Endothelial cell of umbilical vein (primary cell): ENCODE measurements around the gene SETX. TPM values are rescaled to one million over a fixed set of nuclear protein-coding genes. Genes with fewer than 3 reads are reported as not detected.

Experiments
- BruUV-seq: library from RNA; stranded (reverse); fragments of 400-500 nt; replicated peaks from 2 replicates; lab custom pipeline; 2021; lab: Mats Ljungman, UMichigan
- CTCF ChIA-PET: fragments of 300-600, 350-600 bp; sonication (Branson Sonifier 250); formaldehyde crosslinking; loops from one replicate; lab custom pipeline; 2021; ENCODE audit warnings: antibody characterized with exemption, inconsistent platforms; lab: Charles Lee
- POLR2A ChIA-PET: fragments of 300-600, 350-600 bp; sonication (Branson Sonifier 250); formaldehyde crosslinking; loops from one replicate; lab custom pipeline; 2021; ENCODE audit warnings: antibody characterized with exemption, inconsistent platforms; lab: Charles Lee
- DNase-seq: peaks from one replicate; pipeline ENCODE4 v3.0.0-alpha.2; 2011; ENCODE audit warnings: low read depth, low spot score
- FAIRE-seq: peaks from 2 replicates; lab custom pipeline; 2011; peaks lifted over from hg19 to GRCh38; lab: Jason Lieb, UNC
- H2AFZ ChIP-seq: 2 replicates; pipeline ENCODE4 v1.6.0; 2012; ENCODE audit warnings: low read depth, low read length, control low read depth, inconsistent platforms
- H3K27ac ChIP-seq: 2 replicates; pipeline ENCODE4 v1.5.1; 2011; ENCODE audit warnings: low read depth, mild to moderate bottlenecking, control low read depth, low read length, moderate library complexity; ENCODE audit not compliant: insufficient read depth
- H3K27me3 ChIP-seq, 2 experiments: 2 replicates each; pipeline versions ENCODE4 v1.6.0 to v1.6.1; 2011; ENCODE audit warnings: low read length in 2 of 2, mixed read lengths in 1 of 2; ENCODE audit not compliant: control insufficient read depth in 2 of 2, insufficient read depth in 2 of 2
- H3K36me3 ChIP-seq, 2 experiments: 2 replicates in 1 of 2; 3 replicates in 1 of 2; pipeline ENCODE4 v1.5.1; 2011; ENCODE audit warnings: low read length in 2 of 2, mild to moderate bottlenecking in 1 of 2, moderate library complexity in 1 of 2; ENCODE audit not compliant: control insufficient read depth in 2 of 2, insufficient read depth in 2 of 2; ENCODE audit errors: extremely low read depth in 1 of 2
- H3K4me1 ChIP-seq: 3 replicates; pipeline ENCODE4 v1.5.1; 2011; ENCODE audit warnings: mild to moderate bottlenecking, low read length; ENCODE audit not compliant: control insufficient read depth, insufficient read depth; ENCODE audit errors: extremely low read depth
- H3K4me2 ChIP-seq: 2 replicates; pipeline ENCODE4 v1.6.1; 2011; ENCODE audit warnings: low read length, control low read depth, mixed read lengths; ENCODE audit not compliant: insufficient read depth
- H3K4me3 ChIP-seq, 3 experiments: fragments of 200-600 bp in 1 of 3; sonication (generic), shearing (Covaris generic) in 1 of 3; replicated peaks in 1 of 3; 2 replicates each; pipeline ENCODE4 v1.5.1; 2011 to 2016; ENCODE audit warnings: control low read depth in 3 of 3, low read length in 3 of 3, mild to moderate bottlenecking in 2 of 3, inconsistent platforms in 1 of 3, low read depth in 1 of 3, moderate library complexity in 1 of 3; ENCODE audit not compliant: insufficient read depth in 1 of 3
- H3K79me2 ChIP-seq: 2 replicates; pipeline ENCODE4 v1.6.0; 2012; ENCODE audit warnings: low read length, inconsistent platforms; ENCODE audit not compliant: control insufficient read depth, insufficient read depth
- H3K9ac ChIP-seq: replicated peaks from 2 replicates; pipeline ENCODE3; 2011; ENCODE audit warnings: low read length, control low read depth; ENCODE audit not compliant: insufficient read depth; ENCODE audit errors: extremely low read depth
- H3K9me1 ChIP-seq: replicated peaks from 3 replicates; pipeline ENCODE4 v1.6.0; 2011; ENCODE audit warnings: mild to moderate bottlenecking, low read length; ENCODE audit not compliant: control insufficient read depth, insufficient read depth; ENCODE audit errors: extremely low read depth
- H3K9me3 ChIP-seq: replicated peaks from 2 replicates; pipeline ENCODE4 v1.5.1; 2012; ENCODE audit warnings: low read length, inconsistent platforms; ENCODE audit not compliant: control insufficient read depth, insufficient read depth
- H4K20me1 ChIP-seq: replicated peaks from 2 replicates; pipeline ENCODE3; 2011; ENCODE audit warnings: mild to moderate bottlenecking, low read length; ENCODE audit not compliant: control insufficient read depth, insufficient read depth; ENCODE audit errors: extremely low read depth
- EZH2 ChIP-seq: IDR thresholded peaks from 2 replicates; pipeline ENCODE4 v1.6.1; 2012; ENCODE audit warnings: borderline replicate concordance, low read depth, mild to moderate bottlenecking, moderate library complexity, low read length, inconsistent platforms; ENCODE audit not compliant: severe bottlenecking
- FOS ChIP-seq: IDR thresholded peaks from 2 replicates; pipeline ENCODE4 v1.6.1; 2011; ENCODE audit warnings: mild to moderate bottlenecking, low read length, moderate library complexity, borderline replicate concordance; ENCODE audit not compliant: insufficient read depth
- GATA2 ChIP-seq: IDR thresholded peaks from 2 replicates; pipeline ENCODE4 v1.7.0; 2011; ENCODE audit warnings: low read depth, mild to moderate bottlenecking, moderate library complexity, mixed read lengths, low read length; ENCODE audit not compliant: insufficient read length, insufficient read depth
- JUN ChIP-seq: IDR thresholded peaks from 2 replicates; pipeline ENCODE4 v1.6.1; 2011; ENCODE audit warnings: borderline replicate concordance, low read depth; ENCODE audit not compliant: insufficient read length, insufficient read depth
- MYC ChIP-seq: IDR thresholded peaks from one replicate; pipeline ENCODE4 v1.6.1; 2011; ENCODE audit warnings: mild to moderate bottlenecking, low read depth, low read length
- POLR2A ChIP-seq: IDR thresholded peaks from 2 replicates; pipeline ENCODE4 v1.6.1; 2012; ENCODE audit warnings: low read depth, mild to moderate bottlenecking, control low read depth, low read length
- POLR2AphosphoS5 ChIP-seq: IDR thresholded peaks from 2 replicates; pipeline ENCODE4 v1.6.1; 2012; ENCODE audit warnings: low read depth, mild to moderate bottlenecking, control low read depth, low read length, moderate library complexity; ENCODE audit not compliant: insufficient read depth
- dilution Hi-C: fragments of 300-500 bp; cut with MboI; formaldehyde crosslinking; loops from one replicate; pipeline ENCODE4 v1.15.0; 2019; ENCODE audit warnings: low sequenced_read_pairs; ENCODE audit not compliant: extremely low pct_ligation_motif_present
- intact Hi-C: fragments of 100-400 bp; cut with micrococcal nuclease; formaldehyde crosslinking; loops from one replicate; pipeline ENCODE4 v1.10.0; 2022
- polyA plus RNA-seq, 4 experiments: library from polyadenylated mRNA; depleted of rRNA in 3 of 4; stranded (reverse) in 3 of 4; unstranded in 1 of 4; fragments of >200 nt; gene quantifications; 2 replicates each; pipeline versions ENCODE4 v1.2.1 to v1.2.3, GENCODE V29; 2011 to 2012; ENCODE audit warnings: missing spikeins in 1 of 4
- total RNA-seq: library from RNA; stranded (reverse); gene quantifications from 2 replicates; pipeline ENCODE4 v1.2.3, GENCODE V29; 2021
- TF ChIP-seq, protein P1 (sequence below): IDR thresholded peaks from 2 replicates; pipeline ENCODE4 v1.6.1; 2011; ENCODE audit not compliant: insufficient read depth, insufficient read length
- TF ChIP-seq, protein P2 (sequence below), 2 donors: IDR thresholded peaks; 1 replicate in 1 of 2; 2 replicates in 1 of 2; pipeline ENCODE4 v1.5.1; 2011; ENCODE audit warnings: low read length in 2 of 2, mild to moderate bottlenecking in 2 of 2, moderate library complexity in 2 of 2, control low read depth in 1 of 2, inconsistent platforms in 1 of 2, low read depth in 1 of 2; ENCODE audit not compliant: insufficient read depth in 1 of 2; ENCODE audit errors: extremely low read depth in 1 of 2

SETX gene
- total and polyA plus RNA-seq, 2 donors (not counting 3 experiments of a cell fraction or from before 2014, with no cell fraction given): 20.9 to 47.7 TPM

DNA sequence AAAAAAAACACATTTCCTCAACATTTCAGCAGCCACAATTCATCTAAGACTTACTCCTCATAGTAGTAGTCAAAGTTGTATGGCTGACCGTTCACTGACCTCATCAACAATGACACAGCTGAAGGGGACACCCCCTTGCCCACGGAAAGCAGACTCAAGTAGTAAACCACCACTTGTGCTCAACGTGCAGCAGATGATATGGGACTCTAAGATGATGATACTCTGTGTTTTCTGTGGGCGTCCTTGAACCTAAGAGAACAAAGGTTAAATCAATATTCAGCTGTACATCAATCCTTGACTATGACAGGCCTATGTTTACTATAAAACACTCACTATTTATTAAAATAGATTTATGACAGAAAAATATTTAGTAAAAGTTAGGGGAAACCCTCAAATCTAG is 71.6 kb downstream of the SETX start:
- no peaks in the 10 kb centered on the region for H3K27me3 ChIP-seq
- CTCF ChIA-PET: interaction anchor here (1.0 to 1.5 kb wide), 2 partner anchors 9 to 26 kb away, joined by 3 to 4 read pairs; no protein-coding TSS in a partner anchor
- POLR2A ChIA-PET: interaction anchor here (0.7 kb wide), 1 partner anchor 1045 kb away, joined by 3 read pairs; no protein-coding TSS in a partner anchor
- no peak overlapping the region for H3K4me2 ChIP-seq
- peaks cover 35 to 38% of the 10 kb centered on the region in 2 experiments for H3K36me3 ChIP-seq
- dilution Hi-C loops: no loop called here
- DNase-seq (no peak), FAIRE-seq (no peak)
- TF ChIP-seq GATA2 (no peak), POLR2A (no peak), POLR2AphosphoS5 (no peak), MYC (no peak), JUN (no peak), FOS (no peak), EZH2 (no peak)
- TF ChIP-seq, protein P1, sequence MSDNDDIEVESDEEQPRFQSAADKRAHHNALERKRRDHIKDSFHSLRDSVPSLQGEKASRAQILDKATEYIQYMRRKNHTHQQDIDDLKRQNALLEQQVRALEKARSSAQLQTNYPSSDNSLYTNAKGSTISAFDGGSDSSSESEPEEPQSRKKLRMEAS: no peak
- TF ChIP-seq, protein P2, sequence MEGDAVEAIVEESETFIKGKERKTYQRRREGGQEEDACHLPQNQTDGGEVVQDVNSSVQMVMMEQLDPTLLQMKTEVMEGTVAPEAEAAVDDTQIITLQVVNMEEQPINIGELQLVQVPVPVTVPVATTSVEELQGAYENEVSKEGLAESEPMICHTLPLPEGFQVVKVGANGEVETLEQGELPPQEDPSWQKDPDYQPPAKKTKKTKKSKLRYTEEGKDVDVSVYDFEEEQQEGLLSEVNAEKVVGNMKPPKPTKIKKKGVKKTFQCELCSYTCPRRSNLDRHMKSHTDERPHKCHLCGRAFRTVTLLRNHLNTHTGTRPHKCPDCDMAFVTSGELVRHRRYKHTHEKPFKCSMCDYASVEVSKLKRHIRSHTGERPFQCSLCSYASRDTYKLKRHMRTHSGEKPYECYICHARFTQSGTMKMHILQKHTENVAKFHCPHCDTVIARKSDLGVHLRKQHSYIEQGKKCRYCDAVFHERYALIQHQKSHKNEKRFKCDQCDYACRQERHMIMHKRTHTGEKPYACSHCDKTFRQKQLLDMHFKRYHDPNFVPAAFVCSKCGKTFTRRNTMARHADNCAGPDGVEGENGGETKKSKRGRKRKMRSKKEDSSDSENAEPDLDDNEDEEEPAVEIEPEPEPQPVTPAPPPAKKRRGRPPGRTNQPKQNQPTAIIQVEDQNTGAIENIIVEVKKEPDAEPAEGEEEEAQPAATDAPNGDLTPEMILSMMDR (IDR thresholded peaks at IDR 0.05; ENCODE audit: extremely low read depth in 1 of 2, insufficient read depth in 1 of 2, low read depth in 1 of 2, low read length in 2 of 2): no peak
- no peaks in the 10 kb centered on the region for H3K9me1 ChIP-seq
- H3K4me3 ChIP-seq: no peak overlapping the region
- H3K9ac ChIP-seq: no peak overlapping the region
- BruUV-seq: no TSS peak
- no peaks in the 10 kb centered on the region for H4K20me1 ChIP-seq
- H2AFZ ChIP-seq: no peak overlapping the region
- H3K9me3 ChIP-seq: no peaks in the 10 kb centered on the region
- H3K4me1 ChIP-seq: no peaks in the 10 kb centered on the region
- no peaks in the 10 kb centered on the region for H3K79me2 ChIP-seq
- intact Hi-C loops: no loop called here
- no peak overlapping the region for H3K27ac ChIP-seq
